Right renal pelvis (tissue), 4 donors: ENCODE results near the gene TRIM7. TPM values are rescaled to one million over a fixed set of nuclear protein-coding genes. Genes with fewer than 3 reads are reported as not detected.
"Not testable (repeated sequence)": the region's sequence is repeated elsewhere in the genome, so short reads cannot be mapped to it uniquely, and the experiment has no call there.

Experiments
- DNase-seq, 4 donors: peaks; one replicate each; pipeline ENCODE4 v3.0.0-alpha.2; 2013; ENCODE audit warnings: low read depth in 4 of 4, low spot score in 3 of 4, missing footprints in 1 of 4
- polyA plus RNA-seq, 4 donors: library from polyadenylated mRNA; unstranded; fragments of 120-200 nt; gene quantifications; one replicate each; pipeline ENCODE4 v1.2.1, GENCODE V29; 2013; ENCODE audit not compliant: insufficient read length in 4 of 4

TRIM7 gene
- polyA plus RNA-seq, 4 donors = 0.09 to 0.29 (median 0.18) TPM; not detected in 1

- not testable (repeated sequence) for DNase-seq
Measured at GRCh38 chr5:181160755-181161533, 44.1 kb downstream of the TRIM7 start.

GRCh38 chr5:181160152-181160754 lies 44.7 kb downstream of the TRIM7 start:
- no peak for DNase-seq

GRCh38 chr5:181159286-181160151 lies 45.5 kb downstream of the TRIM7 start:
- DNase-seq = peak in 3 of 4 donors; percentile 64 to 73 (median 65)

GRCh38 chr5:181158869-181159268 lies 46.1 kb downstream of the TRIM7 start:
- DNase-seq = no peak

GRCh38 chr5:181156758-181157157 lies 48.2 kb downstream of the TRIM7 start:
- DNase-seq = no peak

- no peak for DNase-seq
Measured at GRCh38 chr5:181153814-181154213, 51.2 kb downstream of the TRIM7 start.

- no peak for DNase-seq
Measured at GRCh38 chr5:181152406-181152805, 52.6 kb downstream of the TRIM7 start.

GRCh38 chr5:181151146-181151545 lies 53.9 kb downstream of the TRIM7 start:
- DNase-seq = no peak

GRCh38 chr5:181149806-181150733 lies 54.9 kb downstream of the TRIM7 start:
- no peak for DNase-seq

- DNase-seq = no peak
Measured at GRCh38 chr5:181149355-181149754, 55.6 kb downstream of the TRIM7 start.

GRCh38 chr5:181146927-181147636 lies 57.9 kb downstream of the TRIM7 start, which contains the start of gene OR2V2:
OR2V2 (plus strand) TSS chr5:181147586; CDS start chr5:181154943, 7,357 bp downstream.
- DNase-seq = not testable (repeated sequence)

- DNase-seq = no peak
Measured at GRCh38 chr5:181145133-181145532, 59.9 kb downstream of the TRIM7 start.

Other genes starting within 250 kb of the TRIM7 start
- gene BTNL3, start 216.3 kb downstream of the TRIM7 start, polyA plus RNA-seq = under 1 TPM in 3 of 4 donors, not detected in 1; 0.09 to 0.12 (median 0.10) TPM
- gene BTNL9, start 164.9 kb downstream of the TRIM7 start, polyA plus RNA-seq = 10 to 100 TPM in 1 of 4 donors, 1 to 10 TPM in 3; 7.0 to 12.1 (median 8.0) TPM
- gene OR2V1, start 74.0 kb downstream of the TRIM7 start, polyA plus RNA-seq = under 1 TPM in 1 of 4 donors, not detected in 3; 0.03 TPM
- gene OR2V2, start 57.6 kb downstream of the TRIM7 start, polyA plus RNA-seq = under 1 TPM in 1 of 4 donors, not detected in 3; 0.01 TPM
- 10 to 100 TPM; 32.1 to 36.3 (median 32.9) TPM for gene TRIM41, start 18.1 kb upstream of the TRIM7 start, polyA plus RNA-seq
- gene RACK1, start 38.7 kb upstream of the TRIM7 start, polyA plus RNA-seq = 1,000 to 10,000 TPM; 2,414 to 2,717 (median 2,483) TPM
- gene TRIM52, start 55.9 kb upstream of the TRIM7 start, polyA plus RNA-seq = 10 to 100 TPM; 20.6 to 33.1 (median 25.3) TPM
- gene OR4F3, start 162.1 kb upstream of the TRIM7 start, polyA plus RNA-seq = under 1 TPM in 1 of 4 donors, not detected in 3; 0.06 TPM